ENCODE measurements around the gene PI4K2B. TPM values are rescaled to one million over a fixed set of nuclear protein-coding genes. Genes with fewer than 3 reads are reported as not detected.

The PI4K2B gene
- total RNA-seq (2022) (13.6 and 22.8 TPM in 2 replicates), Bru-seq, nascent RNA (percentile 87 among the genes with signal in this experiment), BruChase-seq, experiment 1, labeled RNA remaining after a 6-hour chase (percentile 98 among the genes with signal in this experiment), BruChase-seq, experiment 2, labeled RNA remaining after a 2-hour chase (percentile 98 among the genes with signal in this experiment)
- long read RNA-seq, transcript PI4K2B-201 (10 exons, 3,540 nt), result major isoform, 74 of 93 reads
- long read RNA-seq, partial matches to known transcripts, result 9 of 93 reads
- long read RNA-seq, other reads (novel, unspliced or antisense), result 10 of 93 reads

DNA sequence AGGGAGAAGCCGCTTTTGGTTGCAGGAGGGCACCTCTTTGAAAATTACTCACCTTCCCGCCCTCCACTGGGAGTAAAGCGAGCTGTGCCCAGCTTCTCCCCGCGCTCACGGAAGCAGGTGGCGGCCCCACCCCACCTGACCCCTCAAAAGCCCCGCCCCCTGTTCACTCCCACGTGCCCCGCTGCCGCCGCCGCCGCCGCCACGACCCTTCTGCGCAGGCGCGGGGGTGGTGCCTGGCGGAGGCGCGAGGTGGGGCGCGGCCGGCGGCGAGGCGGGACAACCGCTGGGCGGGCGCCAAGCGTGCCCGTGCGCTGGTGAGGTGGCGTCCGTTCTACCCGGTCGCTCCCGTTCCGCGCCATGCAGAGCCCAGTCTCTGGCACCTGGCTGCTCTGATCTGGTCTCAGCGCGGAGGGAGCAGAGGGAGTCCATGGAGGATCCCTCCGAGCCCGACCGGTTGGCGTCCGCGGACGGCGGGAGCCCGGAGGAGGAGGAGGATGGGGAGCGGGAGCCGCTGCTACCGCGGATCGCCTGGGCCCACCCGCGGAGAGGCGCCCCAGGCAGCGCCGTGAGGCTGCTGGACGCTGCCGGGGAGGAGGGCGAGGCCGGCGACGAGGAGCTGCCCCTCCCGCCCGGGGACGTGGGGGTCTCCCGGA, at the start of gene PI4K2B:
PI4K2B (plus strand) TSS at position 297 of the 653 bp plus-strand sequence; CDS start at position 428, 131 bp downstream.
- BruUV-seq (replicated peaks), result no TSS peak
- DNase-seq (ENCODE audit: unreplicated experiment), result peak; percentile 93
- Mint-ChIP-seq H3K27ac (ENCODE audit: low read depth, unreplicated experiment) (peak within 1 kb of the TSS; percentile 90), H3K36me3 (ENCODE audit: insufficient read depth, unreplicated experiment) (no peaks in the 10 kb centered on the region), H3K4me3 (ENCODE audit: unreplicated experiment) (peak within 1 kb of the TSS; percentile 86), H3K4me1 (ENCODE audit: insufficient read depth, unreplicated experiment) (peaks cover 10% of the 10 kb centered on the region), H3K27me3 (ENCODE audit: insufficient read depth, unreplicated experiment) (no peaks in the 10 kb centered on the region), H3K9me3 (ENCODE audit: unreplicated experiment) (peaks cover 5% of the 10 kb centered on the region)
- TF ChIP-seq, protein P1, sequence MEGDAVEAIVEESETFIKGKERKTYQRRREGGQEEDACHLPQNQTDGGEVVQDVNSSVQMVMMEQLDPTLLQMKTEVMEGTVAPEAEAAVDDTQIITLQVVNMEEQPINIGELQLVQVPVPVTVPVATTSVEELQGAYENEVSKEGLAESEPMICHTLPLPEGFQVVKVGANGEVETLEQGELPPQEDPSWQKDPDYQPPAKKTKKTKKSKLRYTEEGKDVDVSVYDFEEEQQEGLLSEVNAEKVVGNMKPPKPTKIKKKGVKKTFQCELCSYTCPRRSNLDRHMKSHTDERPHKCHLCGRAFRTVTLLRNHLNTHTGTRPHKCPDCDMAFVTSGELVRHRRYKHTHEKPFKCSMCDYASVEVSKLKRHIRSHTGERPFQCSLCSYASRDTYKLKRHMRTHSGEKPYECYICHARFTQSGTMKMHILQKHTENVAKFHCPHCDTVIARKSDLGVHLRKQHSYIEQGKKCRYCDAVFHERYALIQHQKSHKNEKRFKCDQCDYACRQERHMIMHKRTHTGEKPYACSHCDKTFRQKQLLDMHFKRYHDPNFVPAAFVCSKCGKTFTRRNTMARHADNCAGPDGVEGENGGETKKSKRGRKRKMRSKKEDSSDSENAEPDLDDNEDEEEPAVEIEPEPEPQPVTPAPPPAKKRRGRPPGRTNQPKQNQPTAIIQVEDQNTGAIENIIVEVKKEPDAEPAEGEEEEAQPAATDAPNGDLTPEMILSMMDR (IDR thresholded peaks at IDR 0.05; ENCODE audit: unreplicated experiment), result no peak
- intact Hi-C loops (cut with micrococcal nuclease), result loop anchor here (1.0 to 2.0 kb wide), 4 partner anchors 61 to 133 kb away; partner anchors contain the start of gene ZCCHC4
- ChIA-PET CTCF (interaction anchor here (0.5 to 5.5 kb wide), 11 partner anchors 19 to 126 kb away, joined by 3 to 56 read pairs (median 4); partner anchors contain the start of gene ZCCHC4), POLR2A (interaction anchor here (0.6 to 4.9 kb wide), 18 partner anchors 8 to 1332 kb away, joined by 3 to 106 read pairs (median 4); partner anchors contain the start of genes ANAPC4, SEPSECS and ZCCHC4)

DNA sequence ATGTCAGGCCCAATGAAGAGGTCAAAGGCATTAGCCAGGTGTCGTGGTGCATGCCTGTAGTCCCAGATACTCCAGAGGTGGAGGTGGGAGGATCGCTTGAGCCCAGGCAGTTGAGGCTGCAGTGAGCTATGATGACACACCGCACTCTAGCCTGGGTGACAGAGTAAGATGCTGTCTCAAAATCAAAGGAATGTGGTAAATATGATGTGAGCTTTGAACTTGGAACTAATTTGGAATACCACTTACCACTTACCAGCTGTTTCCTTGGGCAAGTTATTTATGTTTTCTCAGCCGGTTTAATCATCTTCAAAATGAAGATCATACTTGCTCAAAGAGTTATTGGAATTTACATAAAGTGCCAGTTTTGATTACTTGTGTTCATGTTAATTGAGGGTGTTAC, 49.8 kb upstream of the PI4K2B start:
- Mint-ChIP-seq H3K4me1 (ENCODE audit: insufficient read depth, unreplicated experiment) (no peaks in the 10 kb centered on the region), H3K36me3 (ENCODE audit: insufficient read depth, unreplicated experiment) (no peaks in the 10 kb centered on the region), H3K4me3 (ENCODE audit: unreplicated experiment) (no peak overlapping the region), H3K9me3 (ENCODE audit: unreplicated experiment) (no peaks in the 10 kb centered on the region), H3K27me3 (ENCODE audit: insufficient read depth, unreplicated experiment) (no peaks in the 10 kb centered on the region), H3K27ac (ENCODE audit: low read depth, unreplicated experiment) (no peak overlapping the region)
- BruUV-seq (replicated peaks), result no TSS peak
- CTCF ChIA-PET, result interaction anchor here (0.7 to 1.1 kb wide), 2 partner anchors 204 to 328 kb away, joined by 3 to 4 read pairs; no protein-coding TSS in a partner anchor
- intact Hi-C loops (cut with micrococcal nuclease), result no loop called here
- TF ChIP-seq, protein P1 (IDR thresholded peaks at IDR 0.05; ENCODE audit: unreplicated experiment), result no peak
- no peak for DNase-seq (ENCODE audit: unreplicated experiment)
- POLR2A ChIA-PET, result no interaction called here

DNA sequence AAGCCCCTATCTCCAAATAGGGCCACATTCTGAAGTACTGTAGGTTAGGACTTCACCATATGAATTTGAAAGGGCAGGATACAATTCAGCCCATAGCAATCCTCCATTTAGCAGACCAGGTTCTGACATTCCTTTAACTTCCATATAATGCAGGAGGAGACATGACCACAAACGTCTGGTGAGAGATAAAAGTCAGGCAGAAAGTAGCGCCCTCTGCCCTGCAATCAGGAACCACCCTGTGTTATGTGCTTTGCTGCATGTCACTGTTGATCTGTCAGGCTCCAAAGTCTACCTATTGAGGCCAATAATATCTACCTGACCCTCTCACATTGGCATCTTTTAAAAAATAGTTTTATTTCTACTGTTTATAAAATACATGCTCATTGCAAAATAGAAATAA, 43.4 kb upstream of the PI4K2B start:
- H3K4me1 Mint-ChIP-seq (ENCODE audit: insufficient read depth, unreplicated experiment), result no peaks in the 10 kb centered on the region
- ChIA-PET CTCF (no interaction called here), POLR2A (interaction anchor here (0.6 kb wide), 2 partner anchors 21 to 129 kb away, joined by 4 read pairs; no protein-coding TSS in a partner anchor)
- DNase-seq (ENCODE audit: unreplicated experiment), result no peak
- no peaks in the 10 kb centered on the region for H3K9me3 Mint-ChIP-seq (ENCODE audit: unreplicated experiment)
- no peak overlapping the region for H3K4me3 Mint-ChIP-seq (ENCODE audit: unreplicated experiment)
- TF ChIP-seq, protein P1 (IDR thresholded peaks at IDR 0.05; ENCODE audit: unreplicated experiment), result no peak
- BruUV-seq (replicated peaks), result no TSS peak
- no peaks in the 10 kb centered on the region for H3K36me3 Mint-ChIP-seq (ENCODE audit: insufficient read depth, unreplicated experiment)
- H3K27ac Mint-ChIP-seq (ENCODE audit: low read depth, unreplicated experiment), result no peak overlapping the region
- H3K27me3 Mint-ChIP-seq (ENCODE audit: insufficient read depth, unreplicated experiment), result no peaks in the 10 kb centered on the region
- intact Hi-C loops (cut with micrococcal nuclease), result no loop called here

DNA sequence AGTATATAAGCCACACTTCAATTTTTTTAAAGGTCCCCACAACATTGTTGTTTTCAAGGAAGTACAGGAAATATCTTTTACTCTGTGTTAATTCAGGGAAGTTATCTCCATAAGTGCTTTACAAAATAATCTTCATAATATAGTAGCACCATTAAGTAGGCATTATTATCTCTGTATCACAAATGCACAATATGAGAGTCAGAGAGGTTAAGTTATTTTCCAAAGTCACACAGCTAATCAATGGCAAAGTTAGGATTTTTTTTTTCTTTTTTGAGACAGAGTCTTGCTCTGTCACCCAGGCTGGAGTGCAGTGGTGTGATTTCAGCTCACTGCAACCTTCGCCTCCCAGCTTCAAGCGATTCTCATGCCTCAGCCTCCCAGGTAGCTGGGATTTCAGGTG, 35.1 kb upstream of the PI4K2B start:
- Mint-ChIP-seq H3K4me1 (ENCODE audit: insufficient read depth, unreplicated experiment) (no peaks in the 10 kb centered on the region), H3K4me3 (ENCODE audit: unreplicated experiment) (no peak overlapping the region), H3K27ac (ENCODE audit: low read depth, unreplicated experiment) (no peak overlapping the region), H3K36me3 (ENCODE audit: insufficient read depth, unreplicated experiment) (no peaks in the 10 kb centered on the region), H3K9me3 (ENCODE audit: unreplicated experiment) (no peaks in the 10 kb centered on the region), H3K27me3 (ENCODE audit: insufficient read depth, unreplicated experiment) (no peaks in the 10 kb centered on the region)
- TF ChIP-seq, protein P1 (IDR thresholded peaks at IDR 0.05; ENCODE audit: unreplicated experiment), result no peak
- no peak for DNase-seq (ENCODE audit: unreplicated experiment)
- no TSS peak for BruUV-seq (replicated peaks)
- POLR2A ChIA-PET, result interaction anchor here (1.2 kb wide), 1 partner anchor 14 kb away, joined by 3 read pairs; no protein-coding TSS in a partner anchor
- intact Hi-C loops (cut with micrococcal nuclease), result no loop called here
- CTCF ChIA-PET, result interaction anchor here (0.8 kb wide), 1 partner anchor 1291 kb away, joined by 3 read pairs; no protein-coding TSS in a partner anchor
